RWPE1 (cell line): Measurements from ENCODE around the gene SLC28A1.

Experiments
- CTCF ChIA-PET: fragments of 350-600 bp; sonication (Branson Sonifier 250); formaldehyde crosslinking; extraction: SDS; loops from one replicate; lab custom pipeline; 2021; lab: Yijun Ruan, JAX
- POLR2A ChIA-PET: fragments of 400-600 bp; formaldehyde crosslinking; extraction: SDS; loops from one replicate; lab custom pipeline; 2020; ENCODE audit warnings: antibody characterized with exemption; ENCODE audit not compliant: low non-redundant PET; lab: Yijun Ruan, JAX
- DNase-seq: peaks from one replicate; pipeline ENCODE4 v3.0.0; 2012; ENCODE audit warnings: low spot score
- H3K27ac ChIP-seq: fragments of 450-650 bp; 2 replicates; pipeline ENCODE4 v1.5.1; 2017
- TF ChIP-seq, protein P1 (sequence below): fragments of 450-650 bp; conservative IDR thresholded peaks from 2 replicates; pipeline ENCODE4 v1.5.1; 2017; ENCODE audit warnings: low read depth, mild to moderate bottlenecking

The SLC28A1 gene

DNA sequence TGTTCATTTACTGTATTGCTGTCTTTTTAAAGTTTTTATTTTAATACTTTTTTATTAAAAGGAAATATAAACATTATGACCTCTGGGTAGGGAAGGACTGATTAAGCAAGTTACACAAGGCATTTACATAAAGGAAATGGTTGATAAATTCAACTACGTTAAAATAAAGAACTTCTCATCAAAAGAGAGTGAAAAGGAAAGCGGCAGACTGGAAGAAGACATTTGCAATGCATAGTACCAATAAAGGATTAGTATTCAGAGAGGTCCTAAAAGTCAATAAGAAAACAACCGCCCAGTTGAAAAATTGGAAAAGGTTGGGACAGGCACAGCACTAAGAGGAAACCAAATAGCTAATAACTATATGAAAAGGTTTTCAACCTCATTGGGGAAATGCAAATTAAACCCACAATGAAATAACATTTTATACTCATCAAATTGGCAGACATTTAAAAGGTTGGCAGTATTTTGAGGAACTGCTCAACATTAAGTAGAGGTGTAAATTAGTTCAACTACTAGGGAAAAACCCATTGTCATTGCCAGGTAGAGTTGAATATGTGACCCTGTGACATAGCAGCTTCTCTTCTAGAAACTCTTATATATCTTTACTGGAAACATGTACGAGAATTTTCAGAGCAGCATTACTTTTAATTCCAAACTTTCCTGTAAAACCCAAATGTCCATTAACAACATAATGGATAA is 106.7 kb downstream of the SLC28A1 start:
- DNase-seq: no peak
- ChIA-PET POLR2A (no interaction called here), CTCF (no interaction called here)
- no peak overlapping the region for H3K27ac ChIP-seq
- TF ChIP-seq, protein P1, sequence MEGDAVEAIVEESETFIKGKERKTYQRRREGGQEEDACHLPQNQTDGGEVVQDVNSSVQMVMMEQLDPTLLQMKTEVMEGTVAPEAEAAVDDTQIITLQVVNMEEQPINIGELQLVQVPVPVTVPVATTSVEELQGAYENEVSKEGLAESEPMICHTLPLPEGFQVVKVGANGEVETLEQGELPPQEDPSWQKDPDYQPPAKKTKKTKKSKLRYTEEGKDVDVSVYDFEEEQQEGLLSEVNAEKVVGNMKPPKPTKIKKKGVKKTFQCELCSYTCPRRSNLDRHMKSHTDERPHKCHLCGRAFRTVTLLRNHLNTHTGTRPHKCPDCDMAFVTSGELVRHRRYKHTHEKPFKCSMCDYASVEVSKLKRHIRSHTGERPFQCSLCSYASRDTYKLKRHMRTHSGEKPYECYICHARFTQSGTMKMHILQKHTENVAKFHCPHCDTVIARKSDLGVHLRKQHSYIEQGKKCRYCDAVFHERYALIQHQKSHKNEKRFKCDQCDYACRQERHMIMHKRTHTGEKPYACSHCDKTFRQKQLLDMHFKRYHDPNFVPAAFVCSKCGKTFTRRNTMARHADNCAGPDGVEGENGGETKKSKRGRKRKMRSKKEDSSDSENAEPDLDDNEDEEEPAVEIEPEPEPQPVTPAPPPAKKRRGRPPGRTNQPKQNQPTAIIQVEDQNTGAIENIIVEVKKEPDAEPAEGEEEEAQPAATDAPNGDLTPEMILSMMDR: no peak

DNA sequence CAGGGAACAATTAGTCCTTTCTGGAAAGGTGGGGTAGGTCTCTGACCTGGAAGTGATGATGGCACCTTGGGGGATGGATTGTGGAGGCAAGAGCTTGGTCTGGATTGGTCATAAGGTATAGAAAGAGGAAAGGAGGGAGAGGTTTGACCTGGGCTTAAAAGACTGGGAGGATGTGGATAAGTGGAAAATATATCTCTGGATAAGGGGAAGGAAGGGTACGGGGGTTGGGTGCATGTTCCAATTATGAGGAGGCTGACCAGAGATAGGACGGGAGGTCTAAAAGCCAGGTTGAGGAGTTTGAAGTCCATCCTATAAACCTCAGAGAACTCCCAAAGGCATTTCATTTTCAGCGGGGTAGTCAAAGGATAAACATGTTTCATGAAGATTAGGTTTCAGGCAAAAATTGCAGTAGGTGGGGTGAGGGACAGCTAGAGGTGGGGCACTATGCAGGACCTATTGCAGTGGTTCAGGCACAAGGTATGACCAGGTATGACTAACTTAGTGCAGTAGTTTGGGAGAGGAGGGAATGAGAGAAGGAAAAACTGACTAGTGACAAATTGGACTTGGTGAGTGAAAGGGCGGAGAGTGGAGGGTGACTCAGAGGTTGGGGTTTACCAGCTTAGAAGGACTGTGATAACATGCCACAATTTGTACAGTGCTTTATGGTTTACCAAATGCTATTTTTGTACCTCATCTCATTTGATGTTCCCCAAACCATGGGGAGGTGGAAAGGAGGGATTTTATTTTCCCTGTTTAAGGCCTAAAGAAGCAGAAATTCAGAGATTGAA is 107.9 kb downstream of the SLC28A1 start:
- POLR2A ChIA-PET: interaction anchor here (0.5 kb wide), 1 partner anchor 52 kb away, joined by 3 read pairs; no protein-coding TSS in a partner anchor
- peak; percentile 80 for DNase-seq
- TF ChIP-seq, protein P1: no peak
- no peak overlapping the region for H3K27ac ChIP-seq
- CTCF ChIA-PET: no interaction called here
